WI38 (cell line): Measurements from ENCODE around the gene CYSLTR2.

Source experiments
- H3K4me3 ChIP-seq: 2 replicates; pipeline ENCODE4 v1.5.1; 2011; ENCODE audit warnings: low read depth, mild to moderate bottlenecking, control low read depth, low read length
- TF ChIP-seq, protein P1 (sequence below): IDR thresholded peaks from 2 replicates; pipeline ENCODE4 v1.5.1; 2012; ENCODE audit warnings: low read depth, mild to moderate bottlenecking, control low read depth, low read length

Gene CYSLTR2

DNA sequence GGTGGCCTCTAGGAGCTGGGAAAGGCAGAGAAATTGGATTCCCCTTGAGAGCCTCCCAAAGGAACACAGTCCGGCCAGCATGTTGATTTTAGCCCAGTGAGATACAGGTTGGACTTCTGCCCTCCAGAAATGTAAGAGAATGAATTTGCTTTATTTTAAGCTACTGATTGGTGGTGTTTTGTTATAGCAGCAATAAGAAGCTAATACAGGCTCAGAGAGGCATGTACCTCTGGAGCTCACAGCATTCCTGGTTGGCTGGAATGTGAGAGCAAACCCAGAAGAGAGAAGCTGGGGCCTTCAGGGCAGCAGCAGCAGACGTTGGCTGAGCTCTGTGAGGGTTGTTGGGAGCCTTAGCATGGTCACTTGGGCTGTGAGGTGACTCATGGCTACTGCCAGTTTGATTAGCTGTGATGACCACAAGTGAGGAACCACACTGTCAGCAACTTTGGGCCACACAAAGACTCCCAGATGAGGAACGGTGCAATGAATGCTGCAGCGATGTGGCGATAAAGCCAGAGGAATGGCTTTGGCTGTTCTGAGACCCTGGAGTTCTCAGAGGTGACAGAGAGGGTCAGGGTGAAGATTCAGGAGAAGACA lies 80.1 kb downstream of the CYSLTR2 start:
- H3K4me3 ChIP-seq, result no peak overlapping the region
- TF ChIP-seq, protein P1, sequence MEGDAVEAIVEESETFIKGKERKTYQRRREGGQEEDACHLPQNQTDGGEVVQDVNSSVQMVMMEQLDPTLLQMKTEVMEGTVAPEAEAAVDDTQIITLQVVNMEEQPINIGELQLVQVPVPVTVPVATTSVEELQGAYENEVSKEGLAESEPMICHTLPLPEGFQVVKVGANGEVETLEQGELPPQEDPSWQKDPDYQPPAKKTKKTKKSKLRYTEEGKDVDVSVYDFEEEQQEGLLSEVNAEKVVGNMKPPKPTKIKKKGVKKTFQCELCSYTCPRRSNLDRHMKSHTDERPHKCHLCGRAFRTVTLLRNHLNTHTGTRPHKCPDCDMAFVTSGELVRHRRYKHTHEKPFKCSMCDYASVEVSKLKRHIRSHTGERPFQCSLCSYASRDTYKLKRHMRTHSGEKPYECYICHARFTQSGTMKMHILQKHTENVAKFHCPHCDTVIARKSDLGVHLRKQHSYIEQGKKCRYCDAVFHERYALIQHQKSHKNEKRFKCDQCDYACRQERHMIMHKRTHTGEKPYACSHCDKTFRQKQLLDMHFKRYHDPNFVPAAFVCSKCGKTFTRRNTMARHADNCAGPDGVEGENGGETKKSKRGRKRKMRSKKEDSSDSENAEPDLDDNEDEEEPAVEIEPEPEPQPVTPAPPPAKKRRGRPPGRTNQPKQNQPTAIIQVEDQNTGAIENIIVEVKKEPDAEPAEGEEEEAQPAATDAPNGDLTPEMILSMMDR, result no peak

DNA sequence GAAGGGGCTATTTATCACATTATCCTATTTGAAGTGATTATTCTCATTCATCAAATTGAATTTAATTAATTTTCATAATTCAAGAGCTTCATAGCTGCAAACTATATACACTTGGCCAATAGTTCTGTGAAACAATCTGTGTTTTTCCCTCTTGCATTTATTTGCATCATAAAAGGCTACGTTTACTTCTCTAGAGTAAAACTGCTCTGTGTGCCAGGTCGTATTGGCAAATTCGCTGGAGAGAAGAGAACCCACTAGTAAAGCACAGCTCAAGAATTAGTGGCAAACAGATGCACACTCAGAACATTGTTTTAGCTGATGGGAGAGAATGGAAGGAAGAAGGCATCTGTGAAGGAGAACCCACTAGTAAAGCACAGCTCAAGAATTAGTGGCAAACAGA lies 81.8 kb downstream of the CYSLTR2 start:
- TF ChIP-seq, protein P1, result no peak
- H3K4me3 ChIP-seq, result no peak overlapping the region

DNA sequence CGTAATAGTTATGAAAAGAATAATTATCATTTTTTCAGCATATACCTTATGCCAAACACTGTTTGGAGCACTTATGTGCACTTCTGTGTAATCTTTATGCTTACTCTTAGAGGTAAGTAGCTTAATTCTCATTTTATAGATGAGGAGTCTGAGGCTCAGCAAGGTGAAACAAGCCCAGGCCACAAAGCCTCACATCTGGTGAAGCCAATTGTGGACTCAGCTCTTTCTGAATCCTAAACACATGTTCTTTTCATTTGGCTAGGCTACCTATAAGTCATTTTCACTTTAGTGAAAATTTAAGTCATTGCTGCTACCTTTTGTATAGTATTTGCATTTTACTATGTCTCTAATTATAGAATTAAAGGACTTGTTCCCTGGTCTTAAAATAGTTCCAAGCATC lies 84.0 kb downstream of the CYSLTR2 start:
- TF ChIP-seq, protein P1, result no peak
- no peak overlapping the region for H3K4me3 ChIP-seq

DNA sequence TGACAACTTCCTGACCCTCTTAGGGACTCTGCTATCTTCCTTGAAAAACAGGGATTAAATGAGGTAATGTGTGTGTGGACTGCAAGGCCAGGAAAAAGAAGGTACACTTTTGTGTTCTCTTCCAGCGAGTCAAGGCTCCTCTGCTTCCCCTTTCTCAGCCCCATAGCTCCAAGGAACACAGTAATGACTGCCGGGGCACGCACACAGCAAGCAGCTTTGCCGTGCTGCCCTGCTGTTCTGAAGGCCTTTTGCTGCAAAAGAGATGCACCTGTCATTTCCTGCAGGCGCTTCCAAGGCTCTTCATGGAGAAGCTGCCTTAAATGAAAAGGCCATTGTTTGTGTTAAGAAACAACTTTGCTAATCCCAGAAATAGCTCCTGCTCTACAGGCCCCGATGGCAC lies 84.6 kb downstream of the CYSLTR2 start:
- TF ChIP-seq, protein P1, result no peak
- no peak overlapping the region for H3K4me3 ChIP-seq

DNA sequence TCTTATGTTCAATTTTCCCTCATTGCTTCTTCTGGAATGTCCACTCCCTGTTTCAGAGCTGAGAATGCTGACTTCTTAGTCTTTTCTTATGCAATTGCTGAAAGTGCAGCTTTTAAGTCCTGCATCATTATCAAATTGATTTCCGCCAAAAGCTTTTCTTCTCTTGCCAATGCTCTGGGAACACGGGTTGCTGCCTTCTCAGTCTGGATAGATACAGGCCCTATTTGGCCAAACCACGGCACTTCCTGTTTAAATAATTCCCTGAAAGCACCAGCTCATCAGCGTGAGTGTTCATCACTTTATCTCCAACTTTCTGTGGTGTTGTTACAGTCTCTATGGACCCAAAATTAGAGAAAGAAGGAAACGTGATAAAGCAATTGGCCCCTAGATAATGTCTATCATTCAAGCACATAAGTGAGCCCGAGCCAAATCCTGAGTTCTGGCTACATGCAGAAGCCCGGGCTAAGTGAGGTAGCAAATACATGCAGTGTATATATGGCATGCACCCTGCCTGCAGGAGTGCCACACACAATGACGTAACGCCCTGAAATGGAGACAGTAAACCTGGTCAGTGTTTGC lies 85.7 kb downstream of the CYSLTR2 start:
- H3K4me3 ChIP-seq, result no peak overlapping the region
- TF ChIP-seq, protein P1, result no peak

DNA sequence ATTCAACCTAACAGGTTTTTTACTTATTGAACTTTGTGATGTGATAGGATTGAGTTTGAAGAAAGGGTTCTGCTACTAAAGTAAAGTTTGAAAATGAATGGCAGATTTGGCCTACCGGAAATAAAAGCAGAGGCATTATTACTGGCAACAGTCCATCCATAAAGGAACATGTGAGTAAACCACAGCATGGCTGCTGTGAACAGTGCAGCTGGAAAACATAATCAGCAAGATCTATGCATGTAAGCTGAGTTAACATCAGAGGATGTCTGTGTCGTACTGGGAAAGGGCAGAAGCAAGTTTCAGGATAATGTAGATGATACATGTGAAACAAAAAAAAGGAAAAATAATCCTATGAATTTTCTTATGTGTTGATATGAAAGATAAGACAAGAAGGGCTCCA lies 87.6 kb downstream of the CYSLTR2 start:
- H3K4me3 ChIP-seq, result no peak overlapping the region
- TF ChIP-seq, protein P1, result no peak

DNA sequence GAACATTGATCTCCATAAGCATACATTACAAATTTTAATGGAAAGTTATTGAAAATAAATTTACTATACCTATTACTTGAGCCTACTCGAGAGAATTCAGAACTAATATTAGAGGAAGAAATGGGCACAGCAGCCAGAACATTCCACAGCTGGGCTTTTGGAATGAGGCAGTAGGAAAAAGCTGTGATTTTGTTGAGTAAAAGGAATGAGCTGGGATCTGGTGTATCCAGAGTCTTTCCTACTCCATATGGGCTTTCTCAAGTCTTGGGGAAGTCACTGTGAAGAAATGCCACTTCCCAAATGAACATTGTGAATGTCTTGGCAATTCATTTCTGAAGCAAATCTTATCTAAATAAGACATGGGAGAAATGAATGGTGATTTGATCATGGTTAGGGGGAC lies 93.1 kb downstream of the CYSLTR2 start:
- TF ChIP-seq, protein P1, result no peak
- no peak overlapping the region for H3K4me3 ChIP-seq
